ENCODE results near the gene NVL. TPM values are rescaled to one million over a fixed set of nuclear protein-coding genes. Genes with fewer than 3 reads are reported as not detected.

NVL gene
- total and polyA plus RNA-seq, 2 of the 8 experiments (the other 6 are each of a cell fraction or from before 2014, with no cell fraction given) = 22.7 to 45.8 TPM

GRCh38 chr1:224282140-224282539 is 47.8 kb downstream of the NVL start:
- H3K36me3 ChIP-seq (ENCODE audit: control insufficient read depth in 2 of 4, insufficient read depth in 4 of 4, low read length in 3 of 4) = peaks cover 0 to 68% (median 11%) of the 10 kb centered on the region in 4 experiments; a peak in 5 of 8 replicates
- no peak overlapping the region for H2BK15ac ChIP-seq (ENCODE audit: low read length)
- no peak overlapping the region for H4K5ac ChIP-seq (ENCODE audit: insufficient read length, low read depth, low read length)
- 96% methylated on average over 3 of the region's 3 CpGs; no CpG with 5 or more reads in 1 of the 2 experiments for WGBS, 2 experiments (ENCODE audit: extremely low coverage in 1 of 2, insufficient coverage in 1 of 2, insufficient read length in 1 of 2, insufficient replicate concordance in 2 of 2, low coverage in 1 of 2, low lambda C conversion rate in 2 of 2, missing lambda C conversion rate in 1 of 2)
- no peak overlapping the region for H2BK12ac ChIP-seq (ENCODE audit: low read depth, low read length)
- FAIRE-seq (no peak), DNase-seq (ENCODE audit: low read depth in 1 of 2, low spot score in 2 of 2) (no peak)
- no peak overlapping the region for H3K27ac ChIP-seq (ENCODE audit: low read depth, low read length)
- TF ChIP-seq CBX8 (IDR thresholded peaks at IDR 0.05; ENCODE audit: borderline replicate concordance, low read depth, low read length) (no peak), JUN (IDR thresholded peaks at IDR 0.05; ENCODE audit: low read depth, low read length) (no peak), RFX5 (IDR thresholded peaks at IDR 0.05; ENCODE audit: borderline replicate concordance, low read depth, low read length) (no peak), KDM4A (IDR thresholded peaks at IDR 0.05; ENCODE audit: low read depth, low read length, severe bottlenecking) (no peak), TCF12 (IDR thresholded peaks at IDR 0.05; ENCODE audit: low read depth, low read length) (no peak)
- no peak overlapping the region for H4K91ac ChIP-seq (replicated peaks; ENCODE audit: insufficient read length, low read length)
- no peak overlapping the region for H2AK5ac ChIP-seq (ENCODE audit: low read depth, low read length)
- no peak overlapping the region for H4K8ac ChIP-seq (ENCODE audit: extremely low read depth, insufficient read depth, low read length)
- H2BK20ac ChIP-seq (ENCODE audit: low read length) = no peak overlapping the region
- no peak overlapping the region for H3K18ac ChIP-seq (ENCODE audit: extremely low read depth, low read length)
- ChIA-PET POLR2A (ENCODE audit: partially characterized antibody) (interaction anchor here (0.5 kb wide), 1 partner anchor 409 kb away, joined by 4 read pairs; no protein-coding TSS in a partner anchor), CTCF (ENCODE audit: partially characterized antibody) (interaction anchor here (0.7 kb wide), 2 partner anchors 185 to 216 kb away, joined by 3 to 4 read pairs; no protein-coding TSS in a partner anchor)
- no peaks in the 10 kb centered on the region for H3K9me3 ChIP-seq (ENCODE audit: insufficient read depth in 2 of 2, low read depth in 1 of 2, low read length in 1 of 2)
- no peaks in the 10 kb centered on the region for H3K79me2 ChIP-seq (ENCODE audit: control insufficient read depth in 1 of 2, insufficient read depth in 2 of 2, low read length in 2 of 2)
- H2BK120ac ChIP-seq (replicated peaks; ENCODE audit: low read depth, low read length) = no peak overlapping the region
- H2BK5ac ChIP-seq (ENCODE audit: low read depth, low read length) = no peak overlapping the region
- H3K56ac ChIP-seq (replicated peaks; ENCODE audit: insufficient read length, low read depth, low read length) = no peak overlapping the region
- H3K23me2 ChIP-seq (ENCODE audit: low read depth, low read length) = no peaks in the 10 kb centered on the region; the same call in 1 of the 2 replicates
- H3K23ac ChIP-seq (ENCODE audit: insufficient read length) = no peak overlapping the region
- no peak overlapping the region for H3K4me2 ChIP-seq (ENCODE audit: insufficient read depth in 1 of 2, low read depth in 2 of 2, low read length in 2 of 2)
- no peak overlapping the region for H2AFZ ChIP-seq (ENCODE audit: low read length)
- no peaks in the 10 kb centered on the region for H3K4me1 ChIP-seq (replicated peaks in 1 of 4; ENCODE audit: control insufficient read depth in 3 of 4, insufficient read depth in 4 of 4, low read length in 3 of 4)
- no peaks in the 10 kb centered on the region for H3K27me3 ChIP-seq (replicated peaks in 1 of 4; ENCODE audit: control insufficient read depth in 3 of 4, extremely low read depth in 1 of 4, insufficient read depth in 3 of 4, low read length in 3 of 4)
- no peak overlapping the region for H3K14ac ChIP-seq (ENCODE audit: insufficient read length)
- no peaks in the 10 kb centered on the region for H4K20me1 ChIP-seq (replicated peaks in 1 of 2; ENCODE audit: control insufficient read depth in 1 of 2, insufficient read depth in 2 of 2, low read length in 2 of 2)
- no peak overlapping the region for H3K9ac ChIP-seq (replicated peaks in 1 of 4; ENCODE audit: extremely low read depth in 1 of 4, low read depth in 3 of 4, low read length in 3 of 4)
- no peak overlapping the region for H3K4me3 ChIP-seq (ENCODE audit: extremely low read depth in 1 of 4, insufficient read depth in 2 of 4, low read depth in 3 of 4, low read length in 4 of 4)
- no peak overlapping the region for H3K4ac ChIP-seq (replicated peaks; ENCODE audit: insufficient read length, low read depth, low read length)
- no peaks in the 10 kb centered on the region for H3K79me1 ChIP-seq (ENCODE audit: low read depth, low read length)

Data from H1 (cell line).